Caco-2 (cell line): ENCODE data around the gene DTWD2. TPM values are rescaled to one million over a fixed set of nuclear protein-coding genes. Genes with fewer than 3 reads are reported as not detected.

Source experiments
- BruUV-seq: library from RNA; stranded (reverse); fragments of 400-500 nt; replicated peaks from 2 replicates; lab custom pipeline; 2021; lab: Mats Ljungman, UMichigan
- CTCF ChIA-PET: fragments of 300-600 bp; sonication (Branson Sonifier 250); formaldehyde crosslinking; loops from one replicate; lab custom pipeline; 2022; ENCODE audit warnings: antibody characterized with exemption; lab: Charles Lee
- POLR2A ChIA-PET: fragments of 300-600 bp; sonication (Branson Sonifier 250); formaldehyde crosslinking; loops from one replicate; lab custom pipeline; 2022; ENCODE audit warnings: antibody characterized with exemption; lab: Charles Lee
- DNase-seq, 2 experiments: peaks; one replicate each; pipeline versions ENCODE4 v3.0.0 to v3.0.0-alpha.2; 2020 to 2022
- H3K27me3 ChIP-seq: replicated peaks from 2 replicates; pipeline ENCODE4 v1.6.0; 2011; ENCODE audit warnings: low read length; ENCODE audit not compliant: control insufficient read depth, insufficient read depth
- H3K36me3 ChIP-seq: 2 replicates; pipeline ENCODE4 v1.5.1; 2011; ENCODE audit warnings: low read length; ENCODE audit not compliant: control insufficient read depth, insufficient read depth
- H3K4me1 ChIP-seq: fragments of 250-450 bp; sonication (Bioruptor Pico); 2 replicates; pipeline ENCODE4 v1.5.1; 2020; ENCODE audit warnings: mild to moderate bottlenecking
- H3K4me3 ChIP-seq: 2 replicates; pipeline ENCODE4 v1.5.1; 2011; ENCODE audit warnings: low read depth, mild to moderate bottlenecking, control low read depth, low read length
- H3K9me3 ChIP-seq: fragments of 250-450 bp; sonication (Bioruptor Pico); 2 replicates; pipeline ENCODE4 v1.5.1; 2020; ENCODE audit warnings: mild to moderate bottlenecking, moderate library complexity
- H3K27ac Mint-ChIP-seq: one replicate; pipeline ENCODE4 v1.8.0; 2022; ENCODE audit warnings: mixed read lengths; ENCODE audit not compliant: unreplicated experiment
- H3K27me3 Mint-ChIP-seq: one replicate; pipeline ENCODE4 v1.8.0; 2022; ENCODE audit warnings: mixed read lengths; ENCODE audit not compliant: insufficient read depth, unreplicated experiment
- H3K36me3 Mint-ChIP-seq: one replicate; pipeline ENCODE4 v1.8.0; 2022; ENCODE audit warnings: mild to moderate bottlenecking, mixed read lengths; ENCODE audit not compliant: insufficient read depth, unreplicated experiment
- H3K4me1 Mint-ChIP-seq: one replicate; pipeline ENCODE4 v1.8.0; 2022; ENCODE audit warnings: low read depth, mixed read lengths; ENCODE audit not compliant: unreplicated experiment
- H3K4me3 Mint-ChIP-seq: one replicate; pipeline ENCODE4 v1.8.0; 2022; ENCODE audit warnings: mild to moderate bottlenecking, moderate library complexity, mixed read lengths; ENCODE audit not compliant: unreplicated experiment
- H3K9me3 Mint-ChIP-seq: one replicate; pipeline ENCODE4 v1.8.0; 2022; ENCODE audit warnings: mixed read lengths; ENCODE audit not compliant: unreplicated experiment
- intact Hi-C: fragments of 100-400 bp; cut with micrococcal nuclease; formaldehyde crosslinking; loops from one replicate; pipeline ENCODE4 v1.10.0; 2022; ENCODE audit not compliant: unreplicated experiment
- total RNA-seq: library from RNA; stranded (reverse); gene quantifications from 2 replicates; pipeline ENCODE4 v1.2.3, GENCODE V29; 2022
- TF ChIP-seq, protein P1 (sequence below), 2 experiments: fragments of 200-600 bp in 1 of 2; IDR thresholded peaks; 1 replicate in 1 of 2; 2 replicates in 1 of 2; pipeline versions ENCODE4 v1.5.1 to v1.8.0; 2011 to 2022; ENCODE audit warnings: antibody characterized with exemption in 1 of 2, control low read depth in 1 of 2, inconsistent platforms in 1 of 2, low read depth in 1 of 2, low read length in 1 of 2, mild to moderate bottlenecking in 1 of 2, moderate library complexity in 1 of 2; ENCODE audit not compliant: insufficient read depth in 1 of 2, severe bottlenecking in 1 of 2, unreplicated experiment in 1 of 2

The DTWD2 gene
- total RNA-seq, 1 experiment from 2014 or later = 5.6 TPM

- Histone ChIP-seq H3K4me3 (no peak overlapping the region), H3K36me3 (no peaks in the 10 kb centered on the region), H3K27me3 (no peaks in the 10 kb centered on the region), H3K9me3 (no peaks in the 10 kb centered on the region), H3K4me1 (no peaks in the 10 kb centered on the region)
- peaks cover 6% of the 10 kb centered on the region for H3K9me3 Mint-ChIP-seq
- no peaks in the 10 kb centered on the region for H3K36me3 Mint-ChIP-seq
- ChIA-PET POLR2A (no interaction called here), CTCF (no interaction called here)
- no peak overlapping the region for H3K4me3 Mint-ChIP-seq
- H3K27me3 Mint-ChIP-seq = no peaks in the 10 kb centered on the region
- H3K4me1 Mint-ChIP-seq = peaks cover 7% of the 10 kb centered on the region
- intact Hi-C loops = no loop called here
- DNase-seq = no peak
- TF ChIP-seq, protein P1, sequence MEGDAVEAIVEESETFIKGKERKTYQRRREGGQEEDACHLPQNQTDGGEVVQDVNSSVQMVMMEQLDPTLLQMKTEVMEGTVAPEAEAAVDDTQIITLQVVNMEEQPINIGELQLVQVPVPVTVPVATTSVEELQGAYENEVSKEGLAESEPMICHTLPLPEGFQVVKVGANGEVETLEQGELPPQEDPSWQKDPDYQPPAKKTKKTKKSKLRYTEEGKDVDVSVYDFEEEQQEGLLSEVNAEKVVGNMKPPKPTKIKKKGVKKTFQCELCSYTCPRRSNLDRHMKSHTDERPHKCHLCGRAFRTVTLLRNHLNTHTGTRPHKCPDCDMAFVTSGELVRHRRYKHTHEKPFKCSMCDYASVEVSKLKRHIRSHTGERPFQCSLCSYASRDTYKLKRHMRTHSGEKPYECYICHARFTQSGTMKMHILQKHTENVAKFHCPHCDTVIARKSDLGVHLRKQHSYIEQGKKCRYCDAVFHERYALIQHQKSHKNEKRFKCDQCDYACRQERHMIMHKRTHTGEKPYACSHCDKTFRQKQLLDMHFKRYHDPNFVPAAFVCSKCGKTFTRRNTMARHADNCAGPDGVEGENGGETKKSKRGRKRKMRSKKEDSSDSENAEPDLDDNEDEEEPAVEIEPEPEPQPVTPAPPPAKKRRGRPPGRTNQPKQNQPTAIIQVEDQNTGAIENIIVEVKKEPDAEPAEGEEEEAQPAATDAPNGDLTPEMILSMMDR (IDR thresholded peaks at IDR 0.05; ENCODE audit: insufficient read depth in 1 of 2, low read depth in 1 of 2, low read length in 1 of 2, severe bottlenecking in 1 of 2, unreplicated experiment in 1 of 2) = no peak
- BruUV-seq = no TSS peak
- no peak overlapping the region for H3K27ac Mint-ChIP-seq
Measured at GRCh38 chr5:118931564-118931963, 56.8 kb downstream of the DTWD2 start.

DNA sequence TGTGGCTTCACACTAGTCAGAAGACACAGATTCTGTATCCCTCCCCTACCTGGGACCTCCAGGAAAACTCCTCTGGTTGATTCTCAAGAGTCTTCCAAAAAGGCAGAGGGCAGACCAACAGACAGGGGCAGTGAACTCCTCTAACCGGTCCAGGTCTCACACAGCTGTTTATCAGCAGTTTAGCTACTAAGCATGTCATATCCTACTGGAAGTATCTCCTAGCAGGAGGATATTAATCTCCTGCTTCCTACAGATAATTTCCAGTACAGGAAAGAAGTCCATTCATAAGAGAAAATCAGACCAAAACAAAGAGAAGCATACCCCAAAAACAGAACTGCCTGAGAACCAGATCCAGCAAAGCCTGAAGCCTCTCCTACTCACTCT, 64.3 kb downstream of the DTWD2 start:
- no peaks in the 10 kb centered on the region for H3K27me3 Mint-ChIP-seq
- no peak overlapping the region for H3K27ac Mint-ChIP-seq
- Histone ChIP-seq H3K4me1 (no peaks in the 10 kb centered on the region), H3K4me3 (no peak overlapping the region), H3K36me3 (no peaks in the 10 kb centered on the region), H3K27me3 (no peaks in the 10 kb centered on the region), H3K9me3 (no peaks in the 10 kb centered on the region)
- ChIA-PET POLR2A (no interaction called here), CTCF (no interaction called here)
- H3K9me3 Mint-ChIP-seq = no peaks in the 10 kb centered on the region
- H3K4me1 Mint-ChIP-seq = peaks cover 5% of the 10 kb centered on the region
- TF ChIP-seq, protein P1 (IDR thresholded peaks at IDR 0.05; ENCODE audit: insufficient read depth in 1 of 2, low read depth in 1 of 2, low read length in 1 of 2, severe bottlenecking in 1 of 2, unreplicated experiment in 1 of 2) = no peak
- no peak overlapping the region for H3K4me3 Mint-ChIP-seq
- no peaks in the 10 kb centered on the region for H3K36me3 Mint-ChIP-seq
- no TSS peak for BruUV-seq
- intact Hi-C loops = no loop called here
- no peak for DNase-seq

- no peaks in the 10 kb centered on the region for H3K9me3 ChIP-seq
- intact Hi-C loops = no loop called here
- H3K4me1 ChIP-seq = no peaks in the 10 kb centered on the region
- CTCF ChIA-PET = no interaction called here
- TF ChIP-seq, protein P1 (IDR thresholded peaks at IDR 0.05; ENCODE audit: insufficient read depth in 1 of 2, low read depth in 1 of 2, low read length in 1 of 2, severe bottlenecking in 1 of 2, unreplicated experiment in 1 of 2) = no peak
- H3K27me3 ChIP-seq = no peaks in the 10 kb centered on the region
- Mint-ChIP-seq H3K36me3 (no peaks in the 10 kb centered on the region), H3K4me1 (no peaks in the 10 kb centered on the region), H3K27ac (no peak overlapping the region), H3K9me3 (no peaks in the 10 kb centered on the region), H3K4me3 (no peak overlapping the region), H3K27me3 (no peaks in the 10 kb centered on the region)
- no peaks in the 10 kb centered on the region for H3K36me3 ChIP-seq
- BruUV-seq = no TSS peak
- POLR2A ChIA-PET = no interaction called here
- no peak overlapping the region for H3K4me3 ChIP-seq
- no peak for DNase-seq
Measured at GRCh38 chr5:118923295-118924005, 64.9 kb downstream of the DTWD2 start.
